HG02759 (cell line): ENCODE data around the gene DIAPH3.

Source experiments
- ATAC-seq: cut with Tn5 transposase; IDR thresholded peaks from one replicate; pipeline ENCODE4 v1.9.1; 2021; ENCODE audit warnings: mild to moderate bottlenecking, moderate library complexity; ENCODE audit not compliant: unreplicated experiment

Gene DIAPH3

GRCh38 chr13:60152904-60153303, 10.8 kb downstream of the DIAPH3 start:
- ATAC-seq: no peak

- no peak for ATAC-seq
Observed at GRCh38 chr13:60152114-60152513, 11.6 kb downstream of the DIAPH3 start.

GRCh38 chr13:60150538-60150937, 13.2 kb downstream of the DIAPH3 start:
- ATAC-seq: no peak

GRCh38 chr13:60148918-60149317, 14.8 kb downstream of the DIAPH3 start:
- ATAC-seq: no peak

GRCh38 chr13:60147361-60147760, 16.4 kb downstream of the DIAPH3 start:
- ATAC-seq: no peak

GRCh38 chr13:60146471-60146870, 17.3 kb downstream of the DIAPH3 start:
- ATAC-seq: no peak

- no peak for ATAC-seq
Observed at GRCh38 chr13:60143775-60144174, 20.0 kb downstream of the DIAPH3 start.

GRCh38 chr13:60139272-60139671, 24.5 kb downstream of the DIAPH3 start:
- no peak for ATAC-seq

GRCh38 chr13:60138674-60139073, 25.1 kb downstream of the DIAPH3 start:
- no peak for ATAC-seq

GRCh38 chr13:60137911-60138560, 25.7 kb downstream of the DIAPH3 start:
- ATAC-seq: no peak

- ATAC-seq: no peak
Observed at GRCh38 chr13:60135344-60135743, 28.4 kb downstream of the DIAPH3 start.

GRCh38 chr13:60134376-60134775, 29.4 kb downstream of the DIAPH3 start:
- peak; percentile 48 for ATAC-seq

- ATAC-seq: no peak
Observed at GRCh38 chr13:60121337-60121687, 42.4 kb downstream of the DIAPH3 start.

- no peak for ATAC-seq
Observed at GRCh38 chr13:60120617-60121336, 43.0 kb downstream of the DIAPH3 start.

- no peak for ATAC-seq
Observed at GRCh38 chr13:60118696-60119400, 44.9 kb downstream of the DIAPH3 start.

GRCh38 chr13:60114499-60115028, 49.2 kb downstream of the DIAPH3 start:
- no peak for ATAC-seq

GRCh38 chr13:60112771-60113170, 51.0 kb downstream of the DIAPH3 start:
- ATAC-seq: no peak

- ATAC-seq: no peak
Observed at GRCh38 chr13:60111691-60112090, 52.0 kb downstream of the DIAPH3 start.

- ATAC-seq: no peak
Observed at GRCh38 chr13:60109285-60109684, 54.4 kb downstream of the DIAPH3 start.

- no peak for ATAC-seq
Observed at GRCh38 chr13:60108589-60108988, 55.1 kb downstream of the DIAPH3 start.

- ATAC-seq: no peak
Observed at GRCh38 chr13:60099631-60100420, 63.9 kb downstream of the DIAPH3 start.
